NB4 (cell line): Measurements from ENCODE around the gene SLC38A11.

Experiments
- DNase-seq: peaks from one replicate; pipeline ENCODE4 v3.0.0; 2010; ENCODE audit warnings: low read depth
- H3K4me3 ChIP-seq: one replicate; pipeline ENCODE4 v1.5.1; 2011; ENCODE audit warnings: mild to moderate bottlenecking, low read depth, low read length, moderate library complexity
- CTCF ChIP-seq: IDR thresholded peaks from one replicate; pipeline ENCODE4 v1.5.1; 2012; ENCODE audit warnings: low read depth, low read length
- MAX ChIP-seq: IDR thresholded peaks from 2 replicates; pipeline ENCODE4 v1.6.1; 2011; ENCODE audit warnings: low read depth, low read length
- MYC ChIP-seq: IDR thresholded peaks from 2 replicates; pipeline ENCODE4 v1.6.1; 2011; ENCODE audit warnings: low read depth, low read length
- POLR2A ChIP-seq: IDR thresholded peaks from 2 replicates; pipeline ENCODE4 v1.6.1; 2011; ENCODE audit warnings: mild to moderate bottlenecking; ENCODE audit not compliant: insufficient read length; ENCODE audit errors: extremely low read depth

Gene SLC38A11

GRCh38 chr2:164898475-164898874, 56.9 kb downstream of the SLC38A11 start:
- H3K4me3 ChIP-seq = no peak overlapping the region
- no peak for DNase-seq
- no peak for TF ChIP-seq CTCF
- TF ChIP-seq MAX = no peak
- TF ChIP-seq POLR2A = no peak
- no peak for TF ChIP-seq MYC

- DNase-seq = no peak
- no peak overlapping the region for H3K4me3 ChIP-seq
- TF ChIP-seq MYC = no peak
- TF ChIP-seq CTCF = no peak
- no peak for TF ChIP-seq MAX
- no peak for TF ChIP-seq POLR2A
Measured at GRCh38 chr2:164897469-164898260, 57.7 kb downstream of the SLC38A11 start.

- no peak for TF ChIP-seq MAX
- TF ChIP-seq CTCF = no peak
- no peak for TF ChIP-seq MYC
- TF ChIP-seq POLR2A = no peak
- DNase-seq = peak; percentile 25
- H3K4me3 ChIP-seq = no peak overlapping the region
Measured at GRCh38 chr2:164896634-164897355, 58.5 kb downstream of the SLC38A11 start.

- H3K4me3 ChIP-seq = no peak overlapping the region
- no peak for DNase-seq
- TF ChIP-seq MAX (no peak), POLR2A (no peak), CTCF (no peak), MYC (no peak)
Measured at GRCh38 chr2:164896226-164896625, 59.1 kb downstream of the SLC38A11 start.

GRCh38 chr2:164891460-164891859, 63.9 kb downstream of the SLC38A11 start:
- no peak for DNase-seq
- no peak overlapping the region for H3K4me3 ChIP-seq
- TF ChIP-seq MYC (no peak), MAX (no peak), CTCF (no peak), POLR2A (no peak)
